ENCODE results near the gene RELN. TPM values are rescaled to one million over a fixed set of nuclear protein-coding genes. Genes with fewer than 3 reads are reported as not detected.

RELN gene
- total and polyA plus RNA-seq, 12 donors = 0.22 to 1.9 (median 0.93) TPM

- no peaks in the 10 kb centered on the region for H3K4me1 ChIP-seq
Measured at GRCh38 chr7:103702454-103702853, 287.0 kb downstream of the RELN start.

GRCh38 chr7:103699032-103699431, 290.4 kb downstream of the RELN start:
- ATAC-seq (no peak), DNase-seq (no peak)
- Histone ChIP-seq H3K9me3 (no peaks in the 10 kb centered on the region), H3K36me3 (no peaks in the 10 kb centered on the region), H3K27me3 (peaks cover 0 to 3% (median 0%) of the 10 kb centered on the region in 7 donors), H3K4me1 (no peaks in the 10 kb centered on the region), H3K27ac (no peak overlapping the region), H3K4me3 (no peak overlapping the region)
- intact Hi-C loops (cut with DNase I) = no loop called here
- 85 to 91% methylated on average over 1 of the region's 1 CpG for WGBS, 2 donors
- no peak for TF ChIP-seq CTCF (IDR thresholded peaks at IDR 0.05)

More at GRCh38 chr7:103702454-103702853, 287.0 kb downstream of the RELN start:
- Histone ChIP-seq H3K27me3 (peaks cover 0 to 3% (median 0%) of the 10 kb centered on the region in 7 donors), H3K36me3 (no peaks in the 10 kb centered on the region), H3K9me3 (no peaks in the 10 kb centered on the region), H3K27ac (no peak overlapping the region), H3K4me3 (no peak overlapping the region)
- ATAC-seq = no peak
- intact Hi-C loops (cut with DNase I) = no loop called here
- no peak for DNase-seq
- TF ChIP-seq CTCF (IDR thresholded peaks at IDR 0.05) = no peak
- WGBS, 2 donors = 54 to 65% methylated on average over 3 of the region's 3 CpGs

GRCh38 chr7:103698064-103698463, 291.4 kb downstream of the RELN start:
- ATAC-seq (no peak), DNase-seq (no peak)
- TF ChIP-seq CTCF (IDR thresholded peaks at IDR 0.05) = no peak
- H3K36me3 ChIP-seq = no peaks in the 10 kb centered on the region
- H3K27ac ChIP-seq = no peak overlapping the region
- no peak overlapping the region for H3K4me3 ChIP-seq
- H3K9me3 ChIP-seq = no peaks in the 10 kb centered on the region
- H3K27me3 ChIP-seq = peaks cover 0 to 3% (median 0%) of the 10 kb centered on the region in 7 donors
- H3K4me1 ChIP-seq = no peaks in the 10 kb centered on the region
- intact Hi-C loops (cut with DNase I) = no loop called here

- Histone ChIP-seq H3K27me3 (peaks cover 0 to 2% (median 0%) of the 10 kb centered on the region in 7 donors), H3K27ac (no peak overlapping the region), H3K36me3 (no peaks in the 10 kb centered on the region), H3K4me3 (no peak overlapping the region), H3K4me1 (no peaks in the 10 kb centered on the region), H3K9me3 (no peaks in the 10 kb centered on the region)
- no peak for TF ChIP-seq CTCF (IDR thresholded peaks at IDR 0.05)
- ATAC-seq (no peak), DNase-seq (no peak)
- intact Hi-C loops (cut with DNase I) = no loop called here
- 79 to 80% methylated on average over 4 of the region's 4 CpGs for WGBS, 2 donors
Measured at GRCh38 chr7:103695521-103695920, 293.9 kb downstream of the RELN start.
